DND-41 (cell line): ENCODE data around the gene C14orf93.

Experiments used
- CTCF ChIP-seq: IDR thresholded peaks from 2 replicates; pipeline ENCODE4 v1.5.1; 2012; ENCODE audit warnings: borderline replicate concordance, low read length, moderate library complexity, mild to moderate bottlenecking; ENCODE audit not compliant: poor library complexity, severe bottlenecking; ENCODE audit errors: extremely low read depth
- EZH2 ChIP-seq: IDR thresholded peaks from 3 replicates; pipeline ENCODE4 v1.6.1; 2012; ENCODE audit warnings: borderline replicate concordance, low read depth, mild to moderate bottlenecking, moderate library complexity, low read length, inconsistent platforms; ENCODE audit not compliant: severe bottlenecking

GRCh38 chr14:23058654-23059504, 48.9 kb upstream of the C14orf93 start:
- TF ChIP-seq CTCF = no peak
- TF ChIP-seq EZH2 = no peak
